Liver (tissue), 9 donors: ENCODE measurements around the gene CDKL5. TPM values are rescaled to one million over a fixed set of nuclear protein-coding genes. Genes with fewer than 3 reads are reported as not detected.

Experiments used
- DNase-seq: peaks from one replicate; pipeline ENCODE4 v3.0.0-alpha.2; 2017; ENCODE audit warnings: low spot score
- H3K27ac ChIP-seq, 2 donors: one replicate each; pipeline ENCODE4 v1.7.0; 2013; ENCODE audit warnings: inconsistent platforms in 2 of 2, low read length in 2 of 2, control low read depth in 1 of 2, low read depth in 1 of 2, mild to moderate bottlenecking in 1 of 2
- H3K27me3 ChIP-seq, 4 donors: one replicate each; pipeline versions ENCODE4 v1.6.1 to v1.7.0; 2013; ENCODE audit warnings: low read length in 3 of 4, inconsistent platforms in 1 of 4, mild to moderate bottlenecking in 1 of 4, moderate library complexity in 1 of 4; ENCODE audit not compliant: control insufficient read depth in 4 of 4, insufficient read depth in 4 of 4
- H3K36me3 ChIP-seq, 4 donors: one replicate each; pipeline versions ENCODE4 v1.6.1 to v1.7.0; 2013; ENCODE audit warnings: low read length in 3 of 4, mild to moderate bottlenecking in 3 of 4, low read depth in 1 of 4, moderate library complexity in 1 of 4; ENCODE audit not compliant: control insufficient read depth in 4 of 4, insufficient read depth in 3 of 4
- H3K4me1 ChIP-seq, 4 donors: one replicate each; pipeline versions ENCODE4 v1.6.1 to v1.7.0; 2013; ENCODE audit warnings: low read length in 3 of 4, mild to moderate bottlenecking in 3 of 4, moderate library complexity in 1 of 4; ENCODE audit not compliant: control insufficient read depth in 4 of 4, insufficient read depth in 4 of 4
- H3K4me3 ChIP-seq, 3 donors: one replicate each; pipeline versions ENCODE4 v1.6.1 to v1.7.0; 2013; ENCODE audit warnings: low read length in 3 of 3, control low read depth in 1 of 3, low read depth in 1 of 3, mild to moderate bottlenecking in 1 of 3
- H3K9ac ChIP-seq, 2 donors: one replicate each; pipeline ENCODE4 v1.7.0; 2013; ENCODE audit warnings: low read length in 2 of 2, mild to moderate bottlenecking in 2 of 2, moderate library complexity in 2 of 2, control low read depth in 1 of 2, low read depth in 1 of 2
- H3K9me3 ChIP-seq, 4 donors: one replicate each; pipeline versions ENCODE4 v1.6.1 to v1.7.0; 2013; ENCODE audit warnings: low read length in 3 of 4; ENCODE audit not compliant: control insufficient read depth in 4 of 4
- ATF3 ChIP-seq: IDR thresholded peaks from 2 replicates; pipeline ENCODE4 v1.6.1; 2016; ENCODE audit warnings: antibody characterized with exemption
- CTCF ChIP-seq: fragments of 150-350 bp; IDR thresholded peaks from 2 replicates; pipeline ENCODE4 v1.5.1; 2017; ENCODE audit warnings: improper control_type of control experiment, low read depth, low read length; ENCODE audit not compliant: missing input control
- EGR1 ChIP-seq, 2 donors: IDR thresholded peaks; 2 replicates each; pipeline ENCODE4 v1.6.1; 2016 to 2018; ENCODE audit warnings: antibody characterized with exemption in 2 of 2, low read depth in 2 of 2
- FOXA1 ChIP-seq: IDR thresholded peaks from 2 replicates; pipeline ENCODE4 v1.6.1; 2016; ENCODE audit warnings: antibody characterized with exemption
- HNF4G ChIP-seq: IDR thresholded peaks from 2 replicates; pipeline ENCODE4 v1.6.1; 2016; ENCODE audit warnings: antibody characterized with exemption
- MAX ChIP-seq: IDR thresholded peaks from 2 replicates; pipeline ENCODE4 v1.6.1; 2016; ENCODE audit warnings: antibody characterized with exemption
- NR2F2 ChIP-seq: IDR thresholded peaks from 2 replicates; pipeline ENCODE4 v1.6.1; 2016; ENCODE audit warnings: antibody characterized with exemption
- RAD21 ChIP-seq, 2 donors: IDR thresholded peaks; 2 replicates each; pipeline ENCODE4 v1.6.1; 2016; ENCODE audit warnings: antibody characterized with exemption in 2 of 2, mild to moderate bottlenecking in 2 of 2
- REST ChIP-seq: IDR thresholded peaks from 2 replicates; pipeline ENCODE4 v1.6.1; 2016; ENCODE audit warnings: antibody characterized with exemption, mild to moderate bottlenecking
- RXRA ChIP-seq, 2 donors: IDR thresholded peaks; 2 replicates each; pipeline ENCODE4 v1.6.1; 2017 to 2018; ENCODE audit warnings: antibody characterized with exemption in 2 of 2, mild to moderate bottlenecking in 1 of 2
- SP1 ChIP-seq: IDR thresholded peaks from 2 replicates; pipeline ENCODE4 v1.6.1; 2018; ENCODE audit warnings: antibody characterized with exemption, mild to moderate bottlenecking
- YY1 ChIP-seq: IDR thresholded peaks from 2 replicates; pipeline ENCODE4 v1.6.1; 2016; ENCODE audit warnings: antibody characterized with exemption, mild to moderate bottlenecking
- ZBTB33 ChIP-seq: IDR thresholded peaks from 2 replicates; pipeline ENCODE4 v1.6.1; 2016; ENCODE audit warnings: antibody characterized with exemption
- WGBS: extraction: QIAGEN DNeasy Blood & Tissue Kit; methylation state at CpG from one replicate; pipeline ENCODE4 v1.1.7; 2013; 5-methylcytosine and 5-hydroxymethylcytosine counted together
- polyA plus RNA-seq, 2 donors: library from polyadenylated mRNA; stranded (reverse) in 1 of 2; unstranded in 1 of 2; fragments of 200-250 nt in 1 of 2; fragments of >200 nt in 1 of 2; fragmentation: Nextera tagmentation in 1 of 2; extraction: Ambion mirVana in 1 of 2; gene quantifications; one replicate each; pipeline versions ENCODE4 v1.2.1 to v1.2.3, GENCODE V29; 2013 to 2015
- total RNA-seq, 2 donors: library from RNA; depleted of rRNA; stranded (reverse); fragments of >200 nt; gene quantifications; one replicate each; pipeline ENCODE4 v1.2.3, GENCODE V29; 2014
- donor health status: healthy.
- donor health status: healthy.
- donor health status: healthy.
- donor health status: healthy.
- donor health status: healthy.

The CDKL5 gene
- total and polyA plus RNA-seq, 4 donors = 0.59 to 3.3 (median 2.0) TPM

- no peak for DNase-seq
- no peaks in the 10 kb centered on the region for H3K27me3 ChIP-seq
- no peaks in the 10 kb centered on the region for H3K36me3 ChIP-seq
- no peak overlapping the region for H3K27ac ChIP-seq
- TF ChIP-seq REST = no peak
- no peak for TF ChIP-seq ZBTB33
- TF ChIP-seq FOXA1 = no peak
- TF ChIP-seq CTCF = no peak
- no peaks in the 10 kb centered on the region for H3K9me3 ChIP-seq
- 92% methylated on average over 2 of the region's 2 CpGs for WGBS
- no peak overlapping the region for H3K9ac ChIP-seq
- H3K4me1 ChIP-seq = no peaks in the 10 kb centered on the region
- no peak overlapping the region for H3K4me3 ChIP-seq
Observed at GRCh38 chrX:18471296-18471695, 45.9 kb downstream of the CDKL5 start.

- Histone ChIP-seq H3K27me3 (no peaks in the 10 kb centered on the region), H3K4me1 (no peaks in the 10 kb centered on the region), H3K9ac (no peak overlapping the region), H3K9me3 (no peaks in the 10 kb centered on the region), H3K36me3 (no peaks in the 10 kb centered on the region), H3K4me3 (no peak overlapping the region), H3K27ac (no peak overlapping the region)
- TF ChIP-seq RAD21 (IDR thresholded peaks at IDR 0.05) (no peak), YY1 (no peak), NR2F2 (no peak), HNF4G (no peak), FOXA1 (no peak), EGR1 (IDR thresholded peaks at IDR 0.05; ENCODE audit: low read depth in 2 of 2) (no peak), CTCF (no peak), MAX (no peak), RXRA (IDR thresholded peaks at IDR 0.05) (no peak), SP1 (no peak), ATF3 (no peak)
- 68% methylated on average over 5 of the region's 5 CpGs for WGBS
- DNase-seq = no peak
Observed at GRCh38 chrX:18490806-18491555, 65.6 kb downstream of the CDKL5 start.
